Spleen (tissue), 7 donors: ENCODE measurements around the gene DBH.

Experiments used
- POLR2A ChIP-seq, 3 donors: fragments of 450-650 bp; IDR thresholded peaks; one replicate each; pipeline ENCODE4 v1.5.1; 2017; ENCODE audit warnings: antibody characterized with exemption in 3 of 3, mild to moderate bottlenecking in 1 of 3
- POLR2AphosphoS5 ChIP-seq, 3 donors: sonication (generic); formaldehyde crosslinking; IDR thresholded peaks; one replicate each; pipeline ENCODE4 v1.5.1; 2017; ENCODE audit warnings: antibody characterized with exemption in 3 of 3
- TF ChIP-seq, protein P1 (sequence below), 11 experiments: fragments of 200-600 bp in 7 of 11; fragments of 450-650 bp in 4 of 11; sonication (generic) in 4 of 11; IDR thresholded peaks in 8 of 11; conservative IDR thresholded peaks in 3 of 11; 1 replicate in 7 of 11; 2 replicates in 4 of 11; pipeline versions ENCODE4 v1.4.0 to v1.8.0; 2016 to 2021; ENCODE audit warnings: antibody characterized with exemption in 11 of 11, inconsistent platforms in 4 of 11, mild to moderate bottlenecking in 1 of 11
- donor health status: DM: no; HTN: no; CAD: no; lungs with moderate emphysema.
- donor health status: DM: no; HTN: no; CAD: no.
- donor health status: DM: no; HTN: no; CAD: no.

- TF ChIP-seq, protein P1, sequence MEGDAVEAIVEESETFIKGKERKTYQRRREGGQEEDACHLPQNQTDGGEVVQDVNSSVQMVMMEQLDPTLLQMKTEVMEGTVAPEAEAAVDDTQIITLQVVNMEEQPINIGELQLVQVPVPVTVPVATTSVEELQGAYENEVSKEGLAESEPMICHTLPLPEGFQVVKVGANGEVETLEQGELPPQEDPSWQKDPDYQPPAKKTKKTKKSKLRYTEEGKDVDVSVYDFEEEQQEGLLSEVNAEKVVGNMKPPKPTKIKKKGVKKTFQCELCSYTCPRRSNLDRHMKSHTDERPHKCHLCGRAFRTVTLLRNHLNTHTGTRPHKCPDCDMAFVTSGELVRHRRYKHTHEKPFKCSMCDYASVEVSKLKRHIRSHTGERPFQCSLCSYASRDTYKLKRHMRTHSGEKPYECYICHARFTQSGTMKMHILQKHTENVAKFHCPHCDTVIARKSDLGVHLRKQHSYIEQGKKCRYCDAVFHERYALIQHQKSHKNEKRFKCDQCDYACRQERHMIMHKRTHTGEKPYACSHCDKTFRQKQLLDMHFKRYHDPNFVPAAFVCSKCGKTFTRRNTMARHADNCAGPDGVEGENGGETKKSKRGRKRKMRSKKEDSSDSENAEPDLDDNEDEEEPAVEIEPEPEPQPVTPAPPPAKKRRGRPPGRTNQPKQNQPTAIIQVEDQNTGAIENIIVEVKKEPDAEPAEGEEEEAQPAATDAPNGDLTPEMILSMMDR (IDR thresholded peaks at IDR 0.05 in 8 of 11, conservative IDR thresholded peaks at IDR 0.05 in 3 of 11): no peak
- no peak for TF ChIP-seq POLR2A (IDR thresholded peaks at IDR 0.05)
- no peak for TF ChIP-seq POLR2AphosphoS5 (IDR thresholded peaks at IDR 0.05)
These were observed 30.1 kb upstream of the DBH start for GRCh38 chr9:133605856-133606707.
